NCI-H748 (cell line): ENCODE data around the gene BCL7B.
"Not testable (repeated sequence)": the region's sequence is repeated elsewhere in the genome, so short reads cannot be mapped to it uniquely, and the experiment has no call there.

Experiments
- DNase-seq: peaks from one replicate; lab custom pipeline; 2025; ENCODE audit not compliant: unreplicated experiment; lab: John Stamatoyannopoulos, UW

BCL7B gene

GRCh38 chr7:73557397-73558257 lies at the start of gene BCL7B:
Gene BCL7B (minus strand): TSS chr7:73557690. CDS start chr7:73557578, 112 bp downstream.
- peak; percentile 83 for DNase-seq

- no peak for DNase-seq
Measured at GRCh38 chr7:73605601-73606220, 48.2 kb upstream of the BCL7B start.

GRCh38 chr7:73602721-73603651 lies 45.5 kb upstream of the BCL7B start:
- no peak for DNase-seq

- DNase-seq: no peak
Measured at GRCh38 chr7:73599916-73600315, 42.4 kb upstream of the BCL7B start.

GRCh38 chr7:73599151-73599882 lies 41.8 kb upstream of the BCL7B start:
- no peak for DNase-seq

GRCh38 chr7:73597978-73598782 lies 40.7 kb upstream of the BCL7B start:
- DNase-seq: no peak

- no peak for DNase-seq
Measured at GRCh38 chr7:73596191-73597065, 38.9 kb upstream of the BCL7B start.

GRCh38 chr7:73595358-73595757 lies 37.9 kb upstream of the BCL7B start:
- no peak for DNase-seq

- no peak for DNase-seq
Measured at GRCh38 chr7:73593207-73594045, 35.9 kb upstream of the BCL7B start.

- no peak for DNase-seq
Measured at GRCh38 chr7:73586911-73587310, 29.4 kb upstream of the BCL7B start.

GRCh38 chr7:73585196-73585595 lies 27.7 kb upstream of the BCL7B start:
- DNase-seq: no peak

GRCh38 chr7:73582664-73583202 lies 25.2 kb upstream of the BCL7B start:
- no peak for DNase-seq

GRCh38 chr7:73581006-73581405 lies 23.5 kb upstream of the BCL7B start:
- DNase-seq: not testable (repeated sequence)

- DNase-seq: peak; percentile 98
Measured at GRCh38 chr7:73578342-73579128, 21.0 kb upstream of the BCL7B start, which contains the start of gene TBL2. Gene TBL2 (minus strand): TSS chr7:73578579. CDS start chr7:73578549, 30 bp downstream.

- DNase-seq: no peak
Measured at GRCh38 chr7:73577627-73578341, 20.3 kb upstream of the BCL7B start.

- DNase-seq: no peak
Measured at GRCh38 chr7:73573791-73574190, 16.3 kb upstream of the BCL7B start.
